Caco-2 (cell line): ENCODE measurements around the gene USP37. TPM values are rescaled to one million over a fixed set of nuclear protein-coding genes. Genes with fewer than 3 reads are reported as not detected.
"Not testable (repeated sequence)": the region's sequence is repeated elsewhere in the genome, so short reads cannot be mapped to it uniquely, and the experiment has no call there.

ENCODE experiments used
- BruUV-seq: library from RNA; stranded (reverse); fragments of 400-500 nt; replicated peaks from 2 replicates; lab custom pipeline; 2021; lab: Mats Ljungman, UMichigan
- CTCF ChIA-PET: fragments of 300-600 bp; sonication (Branson Sonifier 250); formaldehyde crosslinking; loops from one replicate; lab custom pipeline; 2022; ENCODE audit warnings: antibody characterized with exemption; lab: Charles Lee
- POLR2A ChIA-PET: fragments of 300-600 bp; sonication (Branson Sonifier 250); formaldehyde crosslinking; loops from one replicate; lab custom pipeline; 2022; ENCODE audit warnings: antibody characterized with exemption; lab: Charles Lee
- DNase-seq, 2 experiments: peaks; one replicate each; pipeline versions ENCODE4 v3.0.0 to v3.0.0-alpha.2; 2020 to 2022
- H3K27me3 ChIP-seq: replicated peaks from 2 replicates; pipeline ENCODE4 v1.6.0; 2011; ENCODE audit warnings: low read length; ENCODE audit not compliant: control insufficient read depth, insufficient read depth
- H3K36me3 ChIP-seq: 2 replicates; pipeline ENCODE4 v1.5.1; 2011; ENCODE audit warnings: low read length; ENCODE audit not compliant: control insufficient read depth, insufficient read depth
- H3K4me1 ChIP-seq: fragments of 250-450 bp; sonication (Bioruptor Pico); 2 replicates; pipeline ENCODE4 v1.5.1; 2020; ENCODE audit warnings: mild to moderate bottlenecking
- H3K4me3 ChIP-seq: 2 replicates; pipeline ENCODE4 v1.5.1; 2011; ENCODE audit warnings: low read depth, mild to moderate bottlenecking, control low read depth, low read length
- H3K9me3 ChIP-seq: fragments of 250-450 bp; sonication (Bioruptor Pico); 2 replicates; pipeline ENCODE4 v1.5.1; 2020; ENCODE audit warnings: mild to moderate bottlenecking, moderate library complexity
- H3K27ac Mint-ChIP-seq: one replicate; pipeline ENCODE4 v1.8.0; 2022; ENCODE audit warnings: mixed read lengths; ENCODE audit not compliant: unreplicated experiment
- H3K27me3 Mint-ChIP-seq: one replicate; pipeline ENCODE4 v1.8.0; 2022; ENCODE audit warnings: mixed read lengths; ENCODE audit not compliant: insufficient read depth, unreplicated experiment
- H3K36me3 Mint-ChIP-seq: one replicate; pipeline ENCODE4 v1.8.0; 2022; ENCODE audit warnings: mild to moderate bottlenecking, mixed read lengths; ENCODE audit not compliant: insufficient read depth, unreplicated experiment
- H3K4me1 Mint-ChIP-seq: one replicate; pipeline ENCODE4 v1.8.0; 2022; ENCODE audit warnings: low read depth, mixed read lengths; ENCODE audit not compliant: unreplicated experiment
- H3K4me3 Mint-ChIP-seq: one replicate; pipeline ENCODE4 v1.8.0; 2022; ENCODE audit warnings: mild to moderate bottlenecking, moderate library complexity, mixed read lengths; ENCODE audit not compliant: unreplicated experiment
- H3K9me3 Mint-ChIP-seq: one replicate; pipeline ENCODE4 v1.8.0; 2022; ENCODE audit warnings: mixed read lengths; ENCODE audit not compliant: unreplicated experiment
- CTCF ChIP-seq, 2 experiments: fragments of 200-600 bp in 1 of 2; IDR thresholded peaks; 1 replicate in 1 of 2; 2 replicates in 1 of 2; pipeline versions ENCODE4 v1.5.1 to v1.8.0; 2011 to 2022; ENCODE audit warnings: antibody characterized with exemption in 1 of 2, control low read depth in 1 of 2, inconsistent platforms in 1 of 2, low read depth in 1 of 2, low read length in 1 of 2, mild to moderate bottlenecking in 1 of 2, moderate library complexity in 1 of 2; ENCODE audit not compliant: insufficient read depth in 1 of 2, severe bottlenecking in 1 of 2, unreplicated experiment in 1 of 2
- intact Hi-C: fragments of 100-400 bp; cut with micrococcal nuclease; formaldehyde crosslinking; loops from one replicate; pipeline ENCODE4 v1.10.0; 2022; ENCODE audit not compliant: unreplicated experiment
- total RNA-seq: library from RNA; stranded (reverse); gene quantifications from 2 replicates; pipeline ENCODE4 v1.2.3, GENCODE V29; 2022

Gene USP37
- total RNA-seq, 1 experiment from 2014 or later: 22.2 TPM

GRCh38 chr2:218558986-218559385 lies 9.2 kb downstream of the USP37 start:
- no peaks in the 10 kb centered on the region; the same call in 1 of the 2 replicates for H3K4me1 ChIP-seq
- BruUV-seq: no TSS peak
- no peak for TF ChIP-seq CTCF (IDR thresholded peaks at IDR 0.05; ENCODE audit: insufficient read depth in 1 of 2, low read depth in 1 of 2, low read length in 1 of 2, severe bottlenecking in 1 of 2, unreplicated experiment in 1 of 2)
- H3K27ac Mint-ChIP-seq: no peak overlapping the region
- intact Hi-C loops: no loop called here
- H3K27me3 Mint-ChIP-seq: no peaks in the 10 kb centered on the region
- H3K27me3 ChIP-seq: no peaks in the 10 kb centered on the region
- H3K9me3 ChIP-seq: no peaks in the 10 kb centered on the region
- H3K9me3 Mint-ChIP-seq: no peaks in the 10 kb centered on the region
- no peak overlapping the region for H3K4me3 ChIP-seq
- no peaks in the 10 kb centered on the region for H3K4me1 Mint-ChIP-seq
- POLR2A ChIA-PET: interaction anchor here (0.9 kb wide), 1 partner anchor 30 kb away, joined by 6 read pairs; no protein-coding TSS in a partner anchor
- peaks cover 32% of the 10 kb centered on the region for H3K36me3 Mint-ChIP-seq
- DNase-seq: no peak
- no peak overlapping the region for H3K4me3 Mint-ChIP-seq
- CTCF ChIA-PET: no interaction called here
- H3K36me3 ChIP-seq: peaks cover 3% of the 10 kb centered on the region; the same call in 1 of the 2 replicates

GRCh38 chr2:218557941-218558340 lies 10.2 kb downstream of the USP37 start:
- Histone ChIP-seq H3K4me1 (no peaks in the 10 kb centered on the region; the same call in 1 of the 2 replicates), H3K27me3 (no peaks in the 10 kb centered on the region), H3K9me3 (no peaks in the 10 kb centered on the region), H3K4me3 (no peak overlapping the region), H3K36me3 (peaks cover 3% of the 10 kb centered on the region; the same call in 1 of the 2 replicates)
- H3K4me3 Mint-ChIP-seq: no peak overlapping the region
- ChIA-PET POLR2A (interaction anchor here (0.9 kb wide), 1 partner anchor 29 kb away, joined by 6 read pairs; no protein-coding TSS in a partner anchor), CTCF (interaction anchor here (0.6 kb wide), 1 partner anchor 873 kb away, joined by 3 read pairs; no protein-coding TSS in a partner anchor)
- H3K27ac Mint-ChIP-seq: no peak overlapping the region
- no peak for TF ChIP-seq CTCF (IDR thresholded peaks at IDR 0.05; ENCODE audit: insufficient read depth in 1 of 2, low read depth in 1 of 2, low read length in 1 of 2, severe bottlenecking in 1 of 2, unreplicated experiment in 1 of 2)
- intact Hi-C loops: no loop called here
- no TSS peak for BruUV-seq
- no peaks in the 10 kb centered on the region for H3K9me3 Mint-ChIP-seq
- no peaks in the 10 kb centered on the region for H3K27me3 Mint-ChIP-seq
- H3K36me3 Mint-ChIP-seq: peaks cover 39% of the 10 kb centered on the region
- H3K4me1 Mint-ChIP-seq: no peaks in the 10 kb centered on the region
- no peak for DNase-seq

- intact Hi-C loops: no loop called here
- Histone ChIP-seq H3K9me3 (no peaks in the 10 kb centered on the region), H3K27me3 (no peaks in the 10 kb centered on the region), H3K4me3 (no peak overlapping the region), H3K36me3 (peaks cover 3% of the 10 kb centered on the region; the same call in 1 of the 2 replicates), H3K4me1 (no peaks in the 10 kb centered on the region; the same call in 1 of the 2 replicates)
- DNase-seq: no peak
- TF ChIP-seq CTCF (IDR thresholded peaks at IDR 0.05; ENCODE audit: insufficient read depth in 1 of 2, low read depth in 1 of 2, low read length in 1 of 2, severe bottlenecking in 1 of 2, unreplicated experiment in 1 of 2): no peak
- no peaks in the 10 kb centered on the region for H3K4me1 Mint-ChIP-seq
- CTCF ChIA-PET: no interaction called here
- H3K9me3 Mint-ChIP-seq: no peaks in the 10 kb centered on the region
- H3K27me3 Mint-ChIP-seq: no peaks in the 10 kb centered on the region
- POLR2A ChIA-PET: no interaction called here
- peaks cover 46% of the 10 kb centered on the region for H3K36me3 Mint-ChIP-seq
- no peak overlapping the region for H3K27ac Mint-ChIP-seq
- no TSS peak for BruUV-seq
- no peak overlapping the region for H3K4me3 Mint-ChIP-seq
Observed at GRCh38 chr2:218555527-218555926, 12.6 kb downstream of the USP37 start.

GRCh38 chr2:218554225-218554624 lies 13.9 kb downstream of the USP37 start:
- H3K4me3 Mint-ChIP-seq, H3K27me3 ChIP-seq, DNase-seq, H3K4me1 Mint-ChIP-seq, H3K4me1 ChIP-seq, CTCF ChIA-PET, H3K4me3 ChIP-seq, H3K9me3 ChIP-seq, H3K27ac Mint-ChIP-seq, H3K36me3 ChIP-seq, intact Hi-C loops, H3K27me3 Mint-ChIP-seq, BruUV-seq, H3K9me3 Mint-ChIP-seq, POLR2A ChIA-PET: not testable (repeated sequence)
- H3K36me3 Mint-ChIP-seq: peaks cover 52% of the 10 kb centered on the region
